HG03457 (cell line): ENCODE data around the gene ITPK1.

ENCODE experiments used
- ATAC-seq: cut with Tn5 transposase; IDR thresholded peaks from one replicate; pipeline ENCODE4 v1.9.1; 2021; ENCODE audit warnings: moderate number of reproducible peaks; ENCODE audit not compliant: unreplicated experiment

ITPK1 gene

DNA sequence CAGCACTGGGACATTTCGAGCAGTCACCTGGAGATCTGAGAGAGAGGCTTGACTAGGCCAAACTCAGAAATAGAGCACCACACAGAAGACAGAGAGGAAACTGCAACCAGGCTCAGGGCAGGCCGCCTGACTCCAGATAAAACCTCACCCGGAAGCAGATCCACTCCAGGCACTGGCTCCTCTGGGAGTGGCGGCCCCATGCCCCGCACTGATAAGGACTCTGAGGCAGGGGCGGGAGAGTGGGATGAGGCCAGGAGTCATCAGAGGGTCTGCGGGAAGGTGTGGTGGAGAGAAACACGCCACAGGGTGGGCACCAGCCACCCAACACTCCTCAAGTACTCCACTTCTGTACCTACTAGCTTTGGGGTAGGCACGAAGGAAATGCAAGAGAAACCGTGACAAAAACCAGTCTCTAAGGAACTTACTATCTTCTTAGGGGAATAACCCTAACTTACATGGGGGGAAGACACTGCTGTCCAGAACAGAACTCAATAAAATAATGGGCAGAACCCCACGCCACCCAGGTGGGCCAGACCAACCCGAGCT, 121.5 kb downstream of the ITPK1 start:
- ATAC-seq = no peak

DNA sequence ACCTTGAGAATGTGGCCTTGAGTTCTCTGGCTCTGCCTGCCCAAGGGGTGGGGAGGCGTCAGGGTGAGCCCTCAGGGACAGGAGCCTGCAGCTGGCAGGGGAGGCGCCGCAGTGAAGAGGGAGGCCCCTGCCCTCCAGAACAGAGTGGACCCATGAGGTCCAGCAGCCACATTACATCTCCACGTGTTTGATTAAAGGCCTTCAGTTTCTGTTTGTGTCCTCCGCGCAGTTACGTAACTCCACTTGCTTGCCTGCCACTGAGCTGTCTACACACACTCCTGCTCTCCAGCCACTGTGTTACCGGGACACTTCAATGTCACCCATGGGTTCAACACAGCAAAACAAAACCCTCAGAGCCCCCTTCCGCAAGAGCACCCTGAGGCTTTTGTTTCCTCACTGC, 122.4 kb downstream of the ITPK1 start:
- ATAC-seq = no peak

DNA sequence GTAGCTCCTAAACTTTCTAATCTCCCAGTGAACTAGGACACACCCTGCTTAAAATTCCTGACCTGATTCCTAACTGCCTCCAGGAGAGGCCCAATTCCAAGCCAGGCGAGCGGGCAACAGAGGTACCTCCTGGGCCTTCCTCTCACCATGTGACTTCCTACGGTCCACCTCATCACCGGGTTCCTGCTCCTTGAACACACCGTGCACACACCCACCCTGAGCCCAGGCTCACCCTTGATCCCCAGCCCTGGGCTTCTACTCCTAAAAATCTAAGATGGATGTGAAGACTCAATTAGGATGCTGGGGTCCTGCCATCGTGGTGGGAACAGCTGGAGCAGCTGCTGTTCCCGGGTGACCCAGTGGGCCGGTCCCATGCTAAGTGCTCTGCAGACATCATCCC, 124.2 kb downstream of the ITPK1 start:
- no peak for ATAC-seq

DNA sequence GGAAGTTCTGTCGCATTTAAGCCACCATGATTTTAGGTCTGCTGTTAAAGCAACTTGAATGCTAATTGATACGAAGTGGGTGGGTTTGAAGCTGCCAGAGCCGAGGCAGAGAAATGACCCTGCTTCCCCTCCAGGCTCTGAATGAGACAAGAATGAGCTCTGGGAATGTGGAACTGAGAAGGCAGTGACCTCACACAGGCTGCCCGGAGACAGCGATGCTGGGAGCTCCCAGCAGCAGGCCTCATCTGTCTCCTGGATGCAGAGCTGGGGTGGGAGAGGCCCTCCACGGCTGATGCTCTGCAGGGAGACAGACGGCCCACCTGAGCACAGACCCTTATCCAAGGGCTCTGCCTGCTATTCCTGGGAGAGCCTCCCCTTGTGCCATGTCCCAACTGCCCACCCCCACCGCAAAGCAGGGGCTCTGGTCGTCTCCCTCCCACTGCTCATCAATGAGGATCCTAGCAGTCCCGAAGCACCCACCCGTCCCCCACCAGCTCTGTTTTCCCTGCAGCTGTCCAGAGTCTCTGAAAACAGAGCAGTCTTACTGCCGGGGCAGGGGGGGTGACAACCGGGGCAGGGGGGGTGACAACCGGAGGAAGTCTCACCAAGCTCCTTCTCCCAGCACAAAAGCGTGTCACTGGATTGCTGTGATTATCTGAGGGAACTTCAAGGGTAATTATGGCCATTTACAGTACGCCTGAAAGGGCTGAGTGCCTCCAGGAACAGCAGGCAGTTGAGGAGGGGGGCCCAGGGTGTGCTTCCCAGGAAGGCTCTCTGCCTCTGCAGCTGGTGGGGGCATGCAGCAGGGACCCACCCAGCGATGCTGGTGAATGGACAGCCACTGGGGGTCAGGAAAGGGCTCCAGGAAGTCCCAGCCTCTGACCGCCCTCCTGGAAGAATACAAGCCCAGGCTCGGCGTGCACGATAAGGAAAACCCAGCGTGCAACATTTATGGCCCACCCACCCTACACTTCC, 125.0 kb downstream of the ITPK1 start:
- no peak for ATAC-seq

DNA sequence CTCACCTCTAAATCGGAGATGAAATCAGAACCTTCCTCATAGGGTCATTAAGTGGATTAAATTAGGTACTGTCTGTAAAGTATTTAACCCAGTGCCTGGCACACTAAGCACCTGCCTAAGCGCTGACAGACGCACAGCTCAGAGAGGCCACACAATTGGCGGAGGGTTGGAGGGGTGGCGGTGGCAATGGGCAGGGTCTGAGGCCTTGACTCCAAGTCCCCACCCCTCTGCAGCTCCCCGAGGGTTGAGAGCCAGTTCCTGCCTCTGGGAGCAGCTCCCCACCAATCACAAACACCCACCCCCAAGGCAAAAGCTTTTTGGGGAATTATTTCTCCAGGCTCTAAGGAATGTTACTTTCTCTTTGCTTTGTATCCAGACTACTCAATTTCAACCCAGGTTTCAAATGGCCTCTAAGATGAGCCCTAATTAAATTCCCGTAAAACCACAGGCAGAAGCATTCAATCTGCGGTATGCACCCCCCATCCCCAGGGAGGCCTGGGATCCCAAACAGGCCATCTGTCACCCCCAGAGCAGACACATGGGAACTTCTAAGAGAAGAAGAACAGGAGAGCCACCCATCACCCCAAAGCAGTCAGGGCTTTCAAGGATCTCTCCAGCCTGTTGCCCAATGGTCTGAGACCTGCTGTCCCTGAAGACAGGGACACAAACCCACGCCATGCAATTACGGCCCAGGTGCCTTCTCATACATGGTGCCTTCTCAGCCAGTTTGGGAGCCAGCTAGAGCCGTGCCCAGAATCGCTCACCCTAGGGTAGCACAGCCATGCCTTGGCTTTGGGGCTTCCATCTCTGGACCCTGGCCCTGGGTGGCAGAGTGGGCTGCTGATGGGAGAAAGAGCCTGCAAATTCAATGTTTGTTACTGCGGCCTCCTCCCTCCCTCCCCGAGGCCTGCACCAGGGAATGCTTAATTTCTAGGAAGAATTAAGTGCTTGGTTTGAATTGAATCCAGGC, 126.7 kb downstream of the ITPK1 start:
- no peak for ATAC-seq

DNA sequence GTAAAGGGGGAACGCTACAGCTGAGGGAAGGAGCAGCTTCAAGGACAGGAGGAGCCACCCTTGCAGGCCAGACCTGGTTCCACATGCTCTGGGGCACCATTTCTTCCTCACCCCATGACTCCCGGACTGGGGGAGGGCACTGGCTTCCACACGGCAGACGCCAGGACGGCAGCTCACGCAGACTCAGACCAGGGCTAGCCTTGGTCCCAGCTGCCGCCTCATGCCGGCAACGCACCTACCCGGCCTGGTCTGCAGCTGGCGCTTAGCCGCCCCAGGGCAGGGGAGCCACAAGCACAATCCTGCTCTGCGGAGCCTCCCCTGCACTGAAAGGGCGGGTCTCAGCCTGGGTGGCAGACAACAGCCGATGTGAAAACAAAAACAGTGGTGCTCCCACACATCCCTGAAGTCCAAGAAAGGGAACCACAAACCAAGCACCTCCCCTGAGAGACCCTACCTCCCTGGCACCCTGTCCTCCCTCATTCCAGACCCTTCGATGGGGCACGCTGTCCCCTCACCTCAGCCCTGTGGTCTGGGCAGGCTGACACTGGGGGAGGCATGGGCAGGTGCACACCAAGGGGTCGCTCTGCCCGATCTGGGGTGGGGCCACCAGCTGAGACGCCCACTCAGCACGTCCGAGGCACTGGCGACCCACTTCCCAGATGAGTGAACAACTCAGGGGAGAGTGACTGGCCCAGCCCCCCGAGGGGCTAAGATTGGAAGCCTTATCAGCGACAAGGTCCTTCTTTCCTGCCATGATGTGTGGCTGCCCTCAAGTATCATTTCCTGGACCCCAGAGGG, 127.8 kb downstream of the ITPK1 start:
- ATAC-seq = no peak

DNA sequence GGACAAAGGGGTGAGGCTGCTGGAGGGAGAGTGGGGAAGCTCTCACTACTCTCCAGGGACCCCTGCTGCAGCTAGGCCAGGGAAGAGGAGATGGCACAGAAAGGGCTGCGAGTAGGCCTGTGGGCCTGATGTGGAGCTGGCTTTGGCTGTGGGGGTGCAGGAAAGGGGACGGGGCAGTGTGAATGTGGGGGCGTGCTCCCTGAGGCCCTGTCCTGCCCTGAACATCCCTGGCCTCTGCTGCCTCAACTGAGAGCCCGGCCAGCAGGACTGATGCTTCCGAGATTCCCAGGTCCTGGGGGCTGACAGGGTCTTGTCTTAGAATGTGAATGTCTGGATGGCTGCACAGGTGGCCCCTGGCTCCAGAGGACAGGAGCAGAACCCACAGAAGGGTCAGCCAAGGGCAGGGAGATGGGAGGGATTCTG, 128.6 kb downstream of the ITPK1 start:
- ATAC-seq = no peak

DNA sequence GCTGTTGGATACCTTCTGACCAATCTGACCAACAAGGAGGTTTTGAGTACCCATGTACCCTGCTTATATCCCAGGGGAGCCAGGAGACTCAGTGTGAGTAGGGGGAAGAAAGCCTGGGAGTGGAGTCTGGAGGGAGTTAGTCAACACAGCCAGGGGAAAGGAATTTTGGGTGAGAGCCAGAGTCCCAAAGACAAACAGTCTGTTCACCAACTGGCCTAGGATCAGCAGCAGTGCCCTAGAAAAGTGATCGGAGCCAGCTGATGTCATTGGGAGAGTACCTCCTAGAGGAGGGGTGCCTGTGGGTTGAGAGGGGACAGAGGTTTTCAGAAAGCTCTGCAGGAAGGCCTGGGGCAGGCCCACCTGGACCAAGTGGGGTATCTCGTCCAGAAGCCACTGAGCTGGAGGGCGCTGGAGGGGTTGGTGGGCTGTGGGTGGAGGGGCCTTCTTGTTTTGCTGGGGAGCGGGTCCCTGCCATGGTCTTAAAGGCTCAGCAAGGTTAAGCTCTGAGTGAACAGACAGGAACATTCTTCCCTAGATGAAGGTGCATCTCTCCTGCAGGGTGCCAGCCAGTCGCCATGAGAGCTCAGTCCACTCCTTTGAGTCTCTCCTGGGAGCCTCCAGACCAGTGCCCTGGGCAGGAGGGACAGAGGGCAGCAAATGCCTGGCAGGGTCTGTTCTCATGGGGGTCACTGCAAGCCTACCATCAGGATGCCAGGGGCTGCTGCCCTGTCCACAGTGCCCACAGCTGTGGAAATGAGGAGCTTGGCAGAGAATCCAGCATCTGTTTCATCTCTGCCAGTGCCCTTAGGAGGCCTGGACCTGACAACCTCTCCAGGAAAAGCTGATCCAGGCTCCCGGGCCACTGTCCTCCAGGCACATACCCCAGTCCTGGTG, 129.2 kb downstream of the ITPK1 start:
- ATAC-seq = no peak

DNA sequence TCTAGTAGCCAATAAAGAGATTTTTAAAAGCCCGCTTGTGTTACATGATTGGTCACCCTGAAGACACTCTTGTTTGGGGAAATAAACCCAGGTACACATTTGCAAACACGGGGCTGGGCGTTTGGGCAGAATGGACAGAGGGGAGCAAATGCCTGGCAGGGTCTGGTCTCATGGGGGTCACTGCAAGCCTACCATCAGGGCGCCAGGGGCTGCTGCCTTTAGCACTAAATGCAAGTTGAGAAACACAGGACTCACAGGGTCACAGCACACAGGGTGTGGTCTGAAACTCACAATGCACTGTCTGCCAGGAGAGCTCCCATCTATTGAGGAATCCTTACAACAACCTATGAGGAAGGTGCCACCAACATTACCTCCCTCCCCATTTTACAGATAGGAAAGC, 130.2 kb downstream of the ITPK1 start:
- no peak for ATAC-seq

DNA sequence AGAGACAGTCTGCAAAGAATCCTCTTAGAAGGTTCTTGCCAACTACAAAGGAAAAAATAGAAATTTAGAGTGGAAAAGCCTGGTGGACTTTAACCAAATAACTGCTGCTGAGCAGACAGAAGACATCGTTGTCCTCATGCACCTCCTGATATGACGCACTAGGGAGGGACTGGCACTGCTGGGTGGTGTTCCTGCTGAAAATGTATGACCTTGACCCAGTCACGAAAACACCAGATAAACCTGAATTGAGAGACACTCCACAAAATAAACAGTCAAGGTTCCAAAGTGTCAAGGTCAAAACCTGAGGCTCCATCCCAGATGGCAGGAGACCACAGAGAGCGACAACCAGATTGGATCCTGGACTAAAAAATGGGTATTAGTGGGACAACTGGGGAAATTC, 130.8 kb downstream of the ITPK1 start:
- no peak for ATAC-seq

DNA sequence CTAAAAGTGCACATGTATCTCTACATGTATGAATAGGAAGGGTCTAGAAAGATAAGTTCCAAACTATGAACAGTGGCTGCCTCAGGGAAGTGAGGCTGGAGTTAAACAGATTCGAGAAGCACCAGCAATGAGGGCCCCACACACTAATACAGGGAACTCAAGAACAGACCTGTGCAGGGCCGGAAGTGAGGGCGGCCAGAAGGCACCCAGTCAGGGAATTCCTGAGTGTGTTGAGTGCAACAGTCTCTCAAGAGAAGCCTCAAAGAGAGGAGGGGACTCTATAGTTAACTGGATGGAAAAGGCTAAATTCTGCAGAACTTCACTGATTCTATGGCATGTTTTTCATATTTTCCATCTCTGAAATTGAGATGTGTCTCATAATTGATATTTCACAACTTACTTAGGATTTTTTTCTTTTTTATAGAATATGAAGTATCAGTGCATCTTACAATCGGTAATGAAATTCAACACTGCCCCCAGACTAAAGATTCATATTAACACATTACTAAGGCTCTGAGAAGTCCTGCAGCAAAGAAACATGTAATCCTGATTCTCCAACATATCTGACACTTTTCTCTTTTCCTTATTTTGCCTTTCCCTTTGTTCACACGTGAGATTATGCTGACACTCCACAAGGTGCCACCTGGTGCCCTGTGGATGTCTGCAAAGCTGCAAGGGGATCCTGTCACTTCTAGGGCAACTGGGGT, 131.5 kb downstream of the ITPK1 start:
- ATAC-seq = no peak

DNA sequence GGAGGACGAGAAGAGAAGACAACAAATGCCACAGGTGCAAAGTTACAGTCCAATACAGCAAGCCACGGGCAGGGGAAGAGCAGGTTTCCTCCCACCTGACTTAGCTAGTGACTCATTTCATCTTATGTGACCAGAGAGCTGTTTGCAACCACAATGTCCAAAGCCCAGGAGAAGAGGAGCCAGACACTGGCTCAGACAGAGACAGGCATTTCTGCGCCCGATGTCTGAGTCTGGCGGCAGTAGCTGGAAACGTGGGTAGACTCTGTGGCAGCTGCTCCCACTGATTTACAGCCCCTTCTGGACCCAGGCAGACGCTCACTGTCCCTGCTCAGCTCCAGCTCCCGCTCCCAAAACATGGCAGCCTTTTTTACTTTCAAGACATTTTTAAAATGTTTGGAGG, 132.8 kb downstream of the ITPK1 start:
- no peak for ATAC-seq

DNA sequence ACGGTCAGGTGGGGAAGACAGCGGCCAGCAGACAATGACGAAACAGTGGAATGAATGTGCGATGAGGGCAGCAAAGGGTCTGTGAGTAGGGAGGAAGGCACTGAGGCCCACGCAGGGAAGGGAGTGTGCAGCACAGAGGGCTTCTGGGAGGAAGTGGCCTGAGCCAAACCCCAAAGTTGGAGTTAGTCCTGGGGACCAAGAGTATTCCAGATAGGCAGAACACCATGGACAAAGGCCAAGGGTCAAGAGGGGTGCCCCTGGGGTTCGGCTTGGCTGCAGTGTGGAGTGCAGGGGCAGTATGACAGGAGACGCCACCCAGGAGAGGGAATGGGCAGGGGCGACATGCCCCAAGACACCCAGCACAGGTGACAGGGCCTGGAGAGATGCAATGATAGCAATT, 134.0 kb downstream of the ITPK1 start:
- no peak for ATAC-seq

DNA sequence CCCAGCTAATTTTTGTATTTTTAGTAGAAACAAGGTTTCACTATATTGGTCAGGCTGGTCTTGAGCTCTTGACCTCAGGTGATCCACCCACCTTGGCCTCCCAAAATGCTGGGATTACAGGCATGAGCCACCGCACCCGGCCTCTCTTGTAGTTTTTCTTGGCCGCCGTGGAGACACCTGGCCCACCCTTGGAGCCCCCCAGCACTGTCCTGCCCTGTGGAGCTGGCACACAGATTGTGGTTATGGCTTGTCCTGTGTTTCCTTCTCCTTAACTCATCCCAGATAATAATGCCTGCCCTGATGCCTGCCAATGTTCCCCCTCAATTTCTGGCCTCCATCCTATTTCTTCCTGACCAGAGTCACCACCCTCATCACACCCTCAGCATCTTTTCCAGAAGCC, 134.9 kb downstream of the ITPK1 start:
- ATAC-seq = no peak

DNA sequence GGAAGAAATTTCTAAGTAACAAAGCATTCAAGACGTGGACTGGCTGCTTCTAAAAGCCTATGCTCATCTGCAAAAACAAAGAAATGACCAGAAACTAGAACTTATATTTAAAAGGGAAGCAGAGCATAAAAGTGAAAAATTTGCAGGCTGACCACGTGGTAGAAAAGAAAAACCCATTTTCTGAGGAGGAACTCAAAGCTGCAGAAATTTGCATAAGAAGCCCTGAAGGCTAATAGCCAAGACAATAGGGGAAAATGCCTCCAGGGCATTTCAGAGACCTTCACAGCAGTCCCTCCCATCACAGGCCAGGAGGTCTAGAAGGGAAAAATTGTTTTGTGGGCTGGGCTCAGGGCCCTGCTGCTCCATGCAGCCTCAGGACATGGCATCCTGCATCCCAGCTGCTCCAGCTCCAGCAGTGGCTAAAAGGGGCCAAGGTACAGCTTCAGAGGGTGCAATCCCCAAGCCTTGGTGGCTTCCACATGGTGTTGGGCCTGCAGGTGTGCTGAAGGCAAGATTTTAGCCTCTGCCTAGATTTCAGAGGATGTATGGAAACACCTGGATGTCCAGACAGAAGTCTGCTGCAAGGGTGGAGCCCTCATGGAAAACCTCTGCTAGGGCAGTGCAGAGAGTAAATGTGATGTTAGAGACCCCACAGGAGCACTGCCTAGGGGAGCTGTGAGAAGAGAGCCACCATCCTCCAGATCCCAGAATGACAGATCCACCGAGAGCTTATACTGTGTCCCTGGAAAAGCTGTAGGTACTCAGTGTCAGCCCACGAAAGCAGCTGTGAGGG, 137.3 kb downstream of the ITPK1 start:
- ATAC-seq = no peak

DNA sequence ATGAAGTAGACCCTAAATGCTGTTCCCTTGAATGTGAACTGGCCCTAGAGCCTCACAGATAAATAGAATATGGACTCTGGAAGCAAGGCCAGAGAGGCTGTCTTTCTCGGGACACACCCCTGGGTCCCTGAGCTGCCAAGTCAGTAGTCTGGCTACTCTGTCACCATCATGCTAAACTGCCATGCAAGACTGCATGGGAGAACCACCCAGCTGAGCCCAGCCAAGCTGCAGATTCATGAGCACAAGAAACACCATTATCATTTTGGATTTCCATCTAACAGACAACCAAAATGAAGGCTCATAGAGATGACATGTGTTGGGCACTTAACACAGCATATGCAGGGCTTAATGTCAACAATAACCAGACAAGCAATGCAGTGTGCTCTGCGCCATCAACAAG, 139.5 kb downstream of the ITPK1 start:
- no peak for ATAC-seq

DNA sequence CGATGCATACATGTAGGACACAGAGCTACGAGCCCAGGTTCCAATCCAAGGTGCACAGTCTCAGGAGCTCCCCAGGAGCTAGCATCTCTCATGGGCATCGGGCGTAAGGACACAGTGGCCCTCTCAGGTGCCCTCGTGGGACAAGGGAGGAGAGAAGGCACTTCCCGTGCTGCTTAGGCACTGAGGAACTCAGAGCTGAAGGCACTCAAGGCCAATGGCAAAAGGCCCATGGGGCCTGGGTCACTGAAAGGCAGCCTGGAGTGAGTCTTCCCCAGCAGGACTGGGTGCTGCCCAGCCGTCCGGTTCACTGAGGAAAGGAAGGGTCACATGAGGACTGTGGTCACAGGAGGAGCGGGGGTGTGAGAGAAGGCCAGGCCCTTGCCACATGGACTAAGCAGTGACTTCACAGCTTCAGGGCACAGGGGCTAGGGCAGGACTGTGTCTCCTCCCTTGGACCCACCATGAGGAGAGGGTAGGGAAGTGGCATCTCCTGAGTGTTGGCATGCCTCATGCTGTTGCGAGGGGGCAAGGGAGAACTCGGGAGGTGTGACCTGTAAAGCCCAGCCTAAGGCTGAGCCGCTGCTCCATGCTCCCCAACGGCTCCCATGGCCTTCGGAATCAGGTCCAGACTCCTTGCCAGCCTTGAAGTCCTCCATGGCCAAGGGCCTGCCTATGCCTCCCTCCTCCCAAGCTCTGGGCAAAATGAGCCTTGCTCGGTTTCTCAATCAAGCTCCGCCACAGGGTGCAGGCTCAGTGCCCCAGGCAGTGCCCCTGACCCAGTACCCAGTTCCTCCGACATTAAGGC, 141.0 kb downstream of the ITPK1 start:
- ATAC-seq = no peak
